ENCODE data around the gene ATP8A2. TPM values are rescaled to one million over a fixed set of nuclear protein-coding genes. Genes with fewer than 3 reads are reported as not detected.

ATP8A2 gene
- total and polyA plus RNA-seq, 4 donors = 0.01 to 0.08 (median 0.05) TPM; not detected in 1

DNA sequence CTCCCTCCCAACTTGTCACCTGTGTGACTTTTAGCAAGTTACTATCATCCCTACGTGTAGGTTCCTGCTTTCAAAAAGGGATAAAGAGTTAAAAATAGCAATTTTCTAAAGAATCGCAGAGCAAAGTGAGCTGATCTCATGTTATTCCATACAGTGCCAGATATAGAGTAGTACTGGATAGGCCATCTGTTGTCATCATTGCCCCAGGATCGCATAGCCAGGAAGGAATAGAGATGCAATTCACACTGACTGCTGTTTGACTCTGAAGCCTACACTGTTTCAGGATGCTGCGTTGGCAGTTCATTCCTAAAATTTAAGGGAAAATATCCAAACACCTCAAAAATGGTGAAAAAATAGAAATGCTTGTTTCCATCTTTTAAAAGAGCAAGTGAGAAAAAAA is 541.2 kb downstream of the ATP8A2 start:
- Histone ChIP-seq H3K9me3 (ENCODE audit: control insufficient read depth in 4 of 4, low read length in 3 of 4) (no peaks in the 10 kb centered on the region), H3K36me3 (ENCODE audit: control insufficient read depth in 4 of 4, insufficient read depth in 3 of 4, low read depth in 1 of 4, low read length in 3 of 4) (no peaks in the 10 kb centered on the region), H3K4me3 (ENCODE audit: low read depth in 1 of 3, low read length in 3 of 3) (no peak overlapping the region), H3K9ac (ENCODE audit: low read depth in 1 of 2, low read length in 2 of 2) (no peak overlapping the region), H3K4me1 (ENCODE audit: control insufficient read depth in 4 of 4, insufficient read depth in 4 of 4, low read length in 3 of 4) (no peaks in the 10 kb centered on the region), H3K27me3 (ENCODE audit: control insufficient read depth in 4 of 4, insufficient read depth in 4 of 4, low read length in 3 of 4) (peaks cover 0 to 7% (median 0%) of the 10 kb centered on the region in 4 donors), H3K27ac (ENCODE audit: low read depth in 1 of 2, low read length in 2 of 2) (no peak overlapping the region)
- TF ChIP-seq RXRA (IDR thresholded peaks at IDR 0.05) (no peak), EGR1 (IDR thresholded peaks at IDR 0.05; ENCODE audit: low read depth in 2 of 2) (no peak), GABPA (IDR thresholded peaks at IDR 0.05 in 1 of 2, conservative IDR thresholded peaks at IDR 0.05 in 1 of 2) (no peak), JUND (IDR thresholded peaks at IDR 0.05) (no peak)
- TF ChIP-seq, protein P1, sequence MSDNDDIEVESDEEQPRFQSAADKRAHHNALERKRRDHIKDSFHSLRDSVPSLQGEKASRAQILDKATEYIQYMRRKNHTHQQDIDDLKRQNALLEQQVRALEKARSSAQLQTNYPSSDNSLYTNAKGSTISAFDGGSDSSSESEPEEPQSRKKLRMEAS (IDR thresholded peaks at IDR 0.05) = no peak
- TF ChIP-seq, protein P2, sequence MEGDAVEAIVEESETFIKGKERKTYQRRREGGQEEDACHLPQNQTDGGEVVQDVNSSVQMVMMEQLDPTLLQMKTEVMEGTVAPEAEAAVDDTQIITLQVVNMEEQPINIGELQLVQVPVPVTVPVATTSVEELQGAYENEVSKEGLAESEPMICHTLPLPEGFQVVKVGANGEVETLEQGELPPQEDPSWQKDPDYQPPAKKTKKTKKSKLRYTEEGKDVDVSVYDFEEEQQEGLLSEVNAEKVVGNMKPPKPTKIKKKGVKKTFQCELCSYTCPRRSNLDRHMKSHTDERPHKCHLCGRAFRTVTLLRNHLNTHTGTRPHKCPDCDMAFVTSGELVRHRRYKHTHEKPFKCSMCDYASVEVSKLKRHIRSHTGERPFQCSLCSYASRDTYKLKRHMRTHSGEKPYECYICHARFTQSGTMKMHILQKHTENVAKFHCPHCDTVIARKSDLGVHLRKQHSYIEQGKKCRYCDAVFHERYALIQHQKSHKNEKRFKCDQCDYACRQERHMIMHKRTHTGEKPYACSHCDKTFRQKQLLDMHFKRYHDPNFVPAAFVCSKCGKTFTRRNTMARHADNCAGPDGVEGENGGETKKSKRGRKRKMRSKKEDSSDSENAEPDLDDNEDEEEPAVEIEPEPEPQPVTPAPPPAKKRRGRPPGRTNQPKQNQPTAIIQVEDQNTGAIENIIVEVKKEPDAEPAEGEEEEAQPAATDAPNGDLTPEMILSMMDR (IDR thresholded peaks at IDR 0.05; ENCODE audit: low read depth, low read length, missing input control) = no peak
- TF ChIP-seq, protein P3, sequence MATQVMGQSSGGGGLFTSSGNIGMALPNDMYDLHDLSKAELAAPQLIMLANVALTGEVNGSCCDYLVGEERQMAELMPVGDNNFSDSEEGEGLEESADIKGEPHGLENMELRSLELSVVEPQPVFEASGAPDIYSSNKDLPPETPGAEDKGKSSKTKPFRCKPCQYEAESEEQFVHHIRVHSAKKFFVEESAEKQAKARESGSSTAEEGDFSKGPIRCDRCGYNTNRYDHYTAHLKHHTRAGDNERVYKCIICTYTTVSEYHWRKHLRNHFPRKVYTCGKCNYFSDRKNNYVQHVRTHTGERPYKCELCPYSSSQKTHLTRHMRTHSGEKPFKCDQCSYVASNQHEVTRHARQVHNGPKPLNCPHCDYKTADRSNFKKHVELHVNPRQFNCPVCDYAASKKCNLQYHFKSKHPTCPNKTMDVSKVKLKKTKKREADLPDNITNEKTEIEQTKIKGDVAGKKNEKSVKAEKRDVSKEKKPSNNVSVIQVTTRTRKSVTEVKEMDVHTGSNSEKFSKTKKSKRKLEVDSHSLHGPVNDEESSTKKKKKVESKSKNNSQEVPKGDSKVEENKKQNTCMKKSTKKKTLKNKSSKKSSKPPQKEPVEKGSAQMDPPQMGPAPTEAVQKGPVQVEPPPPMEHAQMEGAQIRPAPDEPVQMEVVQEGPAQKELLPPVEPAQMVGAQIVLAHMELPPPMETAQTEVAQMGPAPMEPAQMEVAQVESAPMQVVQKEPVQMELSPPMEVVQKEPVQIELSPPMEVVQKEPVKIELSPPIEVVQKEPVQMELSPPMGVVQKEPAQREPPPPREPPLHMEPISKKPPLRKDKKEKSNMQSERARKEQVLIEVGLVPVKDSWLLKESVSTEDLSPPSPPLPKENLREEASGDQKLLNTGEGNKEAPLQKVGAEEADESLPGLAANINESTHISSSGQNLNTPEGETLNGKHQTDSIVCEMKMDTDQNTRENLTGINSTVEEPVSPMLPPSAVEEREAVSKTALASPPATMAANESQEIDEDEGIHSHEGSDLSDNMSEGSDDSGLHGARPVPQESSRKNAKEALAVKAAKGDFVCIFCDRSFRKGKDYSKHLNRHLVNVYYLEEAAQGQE (IDR thresholded peaks at IDR 0.05) = no peak
- WGBS = 70% methylated on average over 4 of the region's 4 CpGs
- DNase-seq (ENCODE audit: low spot score) = no peak

DNA sequence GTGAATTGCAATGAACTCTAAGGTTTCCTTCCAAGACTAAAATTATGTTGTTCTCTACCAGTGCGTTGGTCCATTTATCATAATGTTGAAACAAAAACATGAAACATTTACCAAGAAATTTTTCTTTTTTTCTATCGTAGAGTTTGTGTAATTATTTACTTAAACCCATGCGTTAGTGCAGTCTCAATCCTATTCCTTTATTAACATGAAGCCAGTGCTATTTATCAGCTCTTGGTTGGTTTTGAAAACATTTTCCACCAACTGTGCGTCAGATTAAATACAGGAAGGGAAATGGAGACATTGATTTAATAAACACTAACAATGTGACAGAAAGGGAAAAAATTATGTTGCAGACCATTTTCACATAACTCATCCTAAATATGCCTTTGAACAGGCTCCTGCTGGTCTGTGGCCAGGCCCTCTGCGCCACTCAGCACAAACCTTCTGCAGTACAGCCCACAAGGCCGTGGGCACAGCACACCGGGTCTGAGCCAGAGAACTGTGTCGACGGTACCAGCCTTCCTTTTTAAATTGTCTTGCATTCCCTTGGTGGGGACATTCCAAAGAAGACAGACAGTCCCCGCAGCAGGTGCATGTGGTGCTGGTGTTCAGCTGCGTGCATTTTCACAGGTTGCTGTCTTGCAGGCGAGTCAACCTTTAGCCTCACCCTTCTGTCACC is 544.2 kb downstream of the ATP8A2 start:
- H3K27ac ChIP-seq (ENCODE audit: low read depth in 1 of 2, low read length in 2 of 2) = no peak overlapping the region
- no peaks in the 10 kb centered on the region for H3K4me1 ChIP-seq (ENCODE audit: control insufficient read depth in 4 of 4, insufficient read depth in 4 of 4, low read length in 3 of 4)
- H3K27me3 ChIP-seq (ENCODE audit: control insufficient read depth in 4 of 4, insufficient read depth in 4 of 4, low read length in 3 of 4) = peaks cover 0 to 10% (median 0%) of the 10 kb centered on the region in 4 donors
- H3K9ac ChIP-seq (ENCODE audit: low read depth in 1 of 2, low read length in 2 of 2) = no peak overlapping the region
- TF ChIP-seq HNF4G (IDR thresholded peaks at IDR 0.05) = no peak
- no peak for TF ChIP-seq RAD21 (IDR thresholded peaks at IDR 0.05)
- TF ChIP-seq, protein P4, sequence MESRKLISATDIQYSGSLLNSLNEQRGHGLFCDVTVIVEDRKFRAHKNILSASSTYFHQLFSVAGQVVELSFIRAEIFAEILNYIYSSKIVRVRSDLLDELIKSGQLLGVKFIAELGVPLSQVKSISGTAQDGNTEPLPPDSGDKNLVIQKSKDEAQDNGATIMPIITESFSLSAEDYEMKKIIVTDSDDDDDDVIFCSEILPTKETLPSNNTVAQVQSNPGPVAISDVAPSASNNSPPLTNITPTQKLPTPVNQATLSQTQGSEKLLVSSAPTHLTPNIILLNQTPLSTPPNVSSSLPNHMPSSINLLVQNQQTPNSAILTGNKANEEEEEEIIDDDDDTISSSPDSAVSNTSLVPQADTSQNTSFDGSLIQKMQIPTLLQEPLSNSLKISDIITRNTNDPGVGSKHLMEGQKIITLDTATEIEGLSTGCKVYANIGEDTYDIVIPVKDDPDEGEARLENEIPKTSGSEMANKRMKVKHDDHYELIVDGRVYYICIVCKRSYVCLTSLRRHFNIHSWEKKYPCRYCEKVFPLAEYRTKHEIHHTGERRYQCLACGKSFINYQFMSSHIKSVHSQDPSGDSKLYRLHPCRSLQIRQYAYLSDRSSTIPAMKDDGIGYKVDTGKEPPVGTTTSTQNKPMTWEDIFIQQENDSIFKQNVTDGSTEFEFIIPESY (IDR thresholded peaks at IDR 0.05) = no peak
- no peak for TF ChIP-seq RXRA (IDR thresholded peaks at IDR 0.05)
- TF ChIP-seq FOXA2 (IDR thresholded peaks at IDR 0.05) = no peak
- TF ChIP-seq TAF1 (conservative IDR thresholded peaks at IDR 0.05) = no peak
- TF ChIP-seq YY1 (IDR thresholded peaks at IDR 0.05) = no peak
- no peak for TF ChIP-seq JUND (IDR thresholded peaks at IDR 0.05)
- TF ChIP-seq, protein P3 (IDR thresholded peaks at IDR 0.05) = no peak
- no peak for TF ChIP-seq HNF4A (conservative IDR thresholded peaks at IDR 0.05)
- TF ChIP-seq SP1 (IDR thresholded peaks at IDR 0.05) = no peak
- TF ChIP-seq GABPA (IDR thresholded peaks at IDR 0.05 in 1 of 2, conservative IDR thresholded peaks at IDR 0.05 in 1 of 2) = no peak
- TF ChIP-seq, protein P1 (IDR thresholded peaks at IDR 0.05) = no peak
- TF ChIP-seq, protein P5, sequence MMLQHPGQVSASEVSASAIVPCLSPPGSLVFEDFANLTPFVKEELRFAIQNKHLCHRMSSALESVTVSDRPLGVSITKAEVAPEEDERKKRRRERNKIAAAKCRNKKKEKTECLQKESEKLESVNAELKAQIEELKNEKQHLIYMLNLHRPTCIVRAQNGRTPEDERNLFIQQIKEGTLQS (IDR thresholded peaks at IDR 0.05) = no peak
- 74% methylated on average over 12 of the region's 12 CpGs for WGBS
- H3K9me3 ChIP-seq (ENCODE audit: control insufficient read depth in 4 of 4, low read length in 3 of 4) = no peaks in the 10 kb centered on the region
- no peak for DNase-seq (ENCODE audit: low spot score)
- H3K4me3 ChIP-seq (ENCODE audit: low read depth in 1 of 3, low read length in 3 of 3) = no peak overlapping the region
- no peaks in the 10 kb centered on the region for H3K36me3 ChIP-seq (ENCODE audit: control insufficient read depth in 4 of 4, insufficient read depth in 3 of 4, low read depth in 1 of 4, low read length in 3 of 4)

Data from liver (tissue), 9 donors.